ENCODE measurements around the gene KIF15. TPM values are rescaled to one million over a fixed set of nuclear protein-coding genes. Genes with fewer than 3 reads are reported as not detected.
A peak's percentile ranks its signal among the peaks of the same experiment; 100 is the strongest.

The KIF15 gene
- polyA plus RNA-seq, 1 donor (not counting 4 experiments of a cell fraction or from before 2014, with no cell fraction given), result 2.8 TPM

- FAIRE-seq (peak; percentile 53), DNase-seq (ENCODE audit: low read depth, low spot score) (peak; percentile 9)
- no peaks in the 10 kb centered on the region for H4K20me1 ChIP-seq (ENCODE audit: control insufficient read depth, extremely low read depth, insufficient read depth, low read length)
- H3K79me2 ChIP-seq (ENCODE audit: control insufficient read depth, insufficient read depth, low read length), result no peaks in the 10 kb centered on the region
- H3K9me3 ChIP-seq (ENCODE audit: control insufficient read depth, low read depth, low read length), result no peaks in the 10 kb centered on the region
- no peaks in the 10 kb centered on the region for H3K9me1 ChIP-seq (ENCODE audit: control insufficient read depth, extremely low read depth, insufficient read depth, low read length)
- no peaks in the 10 kb centered on the region for H3K36me3 ChIP-seq (ENCODE audit: control insufficient read depth in 2 of 2, extremely low read depth in 1 of 2, insufficient read depth in 2 of 2, low read length in 2 of 2)
- dilution Hi-C loops (cut with MboI; ENCODE audit: extremely low pct_ligation_motif_present, low sequenced_read_pairs), result no loop called here
- no peak overlapping the region for H3K4me3 ChIP-seq (ENCODE audit: control insufficient read depth in 2 of 3, extremely low read depth in 1 of 3, insufficient read depth in 2 of 3, low read depth in 1 of 3, low read length in 3 of 3)
- no peak overlapping the region for H3K9ac ChIP-seq (ENCODE audit: control insufficient read depth, extremely low read depth, insufficient read depth, low read length)
- TF ChIP-seq, protein P1, sequence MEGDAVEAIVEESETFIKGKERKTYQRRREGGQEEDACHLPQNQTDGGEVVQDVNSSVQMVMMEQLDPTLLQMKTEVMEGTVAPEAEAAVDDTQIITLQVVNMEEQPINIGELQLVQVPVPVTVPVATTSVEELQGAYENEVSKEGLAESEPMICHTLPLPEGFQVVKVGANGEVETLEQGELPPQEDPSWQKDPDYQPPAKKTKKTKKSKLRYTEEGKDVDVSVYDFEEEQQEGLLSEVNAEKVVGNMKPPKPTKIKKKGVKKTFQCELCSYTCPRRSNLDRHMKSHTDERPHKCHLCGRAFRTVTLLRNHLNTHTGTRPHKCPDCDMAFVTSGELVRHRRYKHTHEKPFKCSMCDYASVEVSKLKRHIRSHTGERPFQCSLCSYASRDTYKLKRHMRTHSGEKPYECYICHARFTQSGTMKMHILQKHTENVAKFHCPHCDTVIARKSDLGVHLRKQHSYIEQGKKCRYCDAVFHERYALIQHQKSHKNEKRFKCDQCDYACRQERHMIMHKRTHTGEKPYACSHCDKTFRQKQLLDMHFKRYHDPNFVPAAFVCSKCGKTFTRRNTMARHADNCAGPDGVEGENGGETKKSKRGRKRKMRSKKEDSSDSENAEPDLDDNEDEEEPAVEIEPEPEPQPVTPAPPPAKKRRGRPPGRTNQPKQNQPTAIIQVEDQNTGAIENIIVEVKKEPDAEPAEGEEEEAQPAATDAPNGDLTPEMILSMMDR (optimal IDR thresholded peaks at IDR 0.05 in 1 of 3, IDR thresholded peaks at IDR 0.05 in 1 of 3, conservative IDR thresholded peaks at IDR 0.05 in 1 of 3; ENCODE audit: extremely low read depth in 1 of 3, insufficient read depth in 2 of 3, low read length in 3 of 3), result no peak
- no peak for TF ChIP-seq EZH2 (IDR thresholded peaks at IDR 0.05; ENCODE audit: low read length)
- peak overlapping the region; percentile 36 for H3K27ac ChIP-seq (ENCODE audit: control insufficient read depth, insufficient read depth, low read length)
- no peaks in the 10 kb centered on the region for H3K27me3 ChIP-seq (ENCODE audit: control insufficient read depth, extremely low read depth, insufficient read depth, low read length)
- H3K4me1 ChIP-seq (ENCODE audit: control insufficient read depth, extremely low read depth, insufficient read depth, low read length), result peaks cover 9% of the 10 kb centered on the region
- peak overlapping the region; percentile 17 for H2AFZ ChIP-seq (ENCODE audit: control insufficient read depth, low read length)
- no peak overlapping the region for H3K4me2 ChIP-seq (ENCODE audit: control insufficient read depth, extremely low read depth, insufficient read depth, low read depth, low read length)
These were observed 63.8 kb downstream of the KIF15 start for GRCh38 chr3:44825264-44825925.

GRCh38 chr3:44827196-44827595, 65.6 kb downstream of the KIF15 start:
- dilution Hi-C loops (cut with MboI; ENCODE audit: extremely low pct_ligation_motif_present, low sequenced_read_pairs), result no loop called here
- no peaks in the 10 kb centered on the region for H3K27me3 ChIP-seq (ENCODE audit: control insufficient read depth, extremely low read depth, insufficient read depth, low read length)
- no peak overlapping the region for H3K4me2 ChIP-seq (ENCODE audit: control insufficient read depth, extremely low read depth, insufficient read depth, low read depth, low read length)
- no peaks in the 10 kb centered on the region for H3K9me1 ChIP-seq (ENCODE audit: control insufficient read depth, extremely low read depth, insufficient read depth, low read length)
- no peak overlapping the region for H2AFZ ChIP-seq (ENCODE audit: control insufficient read depth, low read length)
- H3K9ac ChIP-seq (ENCODE audit: control insufficient read depth, extremely low read depth, insufficient read depth, low read length), result no peak overlapping the region
- DNase-seq (ENCODE audit: low read depth, low spot score), result no peak
- peaks cover 9% of the 10 kb centered on the region for H3K4me1 ChIP-seq (ENCODE audit: control insufficient read depth, extremely low read depth, insufficient read depth, low read length)
- H3K79me2 ChIP-seq (ENCODE audit: control insufficient read depth, insufficient read depth, low read length), result no peaks in the 10 kb centered on the region
- FAIRE-seq, result no peak
- H3K36me3 ChIP-seq (ENCODE audit: control insufficient read depth in 2 of 2, extremely low read depth in 1 of 2, insufficient read depth in 2 of 2, low read length in 2 of 2), result no peaks in the 10 kb centered on the region
- TF ChIP-seq EZH2 (IDR thresholded peaks at IDR 0.05; ENCODE audit: low read length), result no peak
- TF ChIP-seq, protein P1 (optimal IDR thresholded peaks at IDR 0.05 in 1 of 3, IDR thresholded peaks at IDR 0.05 in 1 of 3, conservative IDR thresholded peaks at IDR 0.05 in 1 of 3; ENCODE audit: extremely low read depth in 1 of 3, insufficient read depth in 2 of 3, low read length in 3 of 3), result no peak
- no peak overlapping the region for H3K4me3 ChIP-seq (ENCODE audit: control insufficient read depth in 2 of 3, extremely low read depth in 1 of 3, insufficient read depth in 2 of 3, low read depth in 1 of 3, low read length in 3 of 3)
- no peaks in the 10 kb centered on the region for H3K9me3 ChIP-seq (ENCODE audit: control insufficient read depth, low read depth, low read length)
- H3K27ac ChIP-seq (ENCODE audit: control insufficient read depth, insufficient read depth, low read length), result no peak overlapping the region
- H4K20me1 ChIP-seq (ENCODE audit: control insufficient read depth, extremely low read depth, insufficient read depth, low read length), result no peaks in the 10 kb centered on the region
